HG03108 (cell line): ENCODE results near the gene CLDN25.
"Not testable (repeated sequence)": the region's sequence is repeated elsewhere in the genome, so short reads cannot be mapped to it uniquely, and the experiment has no call there.

ENCODE experiments used
- ATAC-seq: cut with Tn5 transposase; IDR thresholded peaks from one replicate; pipeline ENCODE4 v1.9.1; 2021; ENCODE audit warnings: moderate library complexity; ENCODE audit not compliant: unreplicated experiment

The CLDN25 gene

DNA sequence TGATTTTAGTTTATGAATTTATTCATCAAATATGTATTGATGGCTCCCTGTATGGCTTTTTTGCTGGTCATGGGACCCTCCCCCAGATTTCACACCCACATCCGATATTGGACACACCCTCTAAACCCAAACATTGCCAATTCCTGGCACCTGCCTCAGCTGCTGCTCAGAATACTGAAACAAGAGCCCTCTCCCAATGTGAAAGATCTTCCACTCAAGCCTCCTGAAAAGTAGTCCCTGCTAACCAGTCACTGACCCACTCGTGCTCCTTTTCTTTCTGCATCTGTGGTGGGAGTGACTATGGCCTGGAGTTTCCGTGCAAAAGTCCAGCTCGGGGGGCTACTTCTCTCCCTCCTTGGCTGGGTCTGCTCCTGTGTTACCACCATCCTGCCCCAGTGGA lies at the start of gene CLDN25:
CLDN25 (plus strand) TSS at position 301 of the 400 bp plus-strand sequence; CDS start at position 301, 0 bp downstream.
- ATAC-seq = no peak

DNA sequence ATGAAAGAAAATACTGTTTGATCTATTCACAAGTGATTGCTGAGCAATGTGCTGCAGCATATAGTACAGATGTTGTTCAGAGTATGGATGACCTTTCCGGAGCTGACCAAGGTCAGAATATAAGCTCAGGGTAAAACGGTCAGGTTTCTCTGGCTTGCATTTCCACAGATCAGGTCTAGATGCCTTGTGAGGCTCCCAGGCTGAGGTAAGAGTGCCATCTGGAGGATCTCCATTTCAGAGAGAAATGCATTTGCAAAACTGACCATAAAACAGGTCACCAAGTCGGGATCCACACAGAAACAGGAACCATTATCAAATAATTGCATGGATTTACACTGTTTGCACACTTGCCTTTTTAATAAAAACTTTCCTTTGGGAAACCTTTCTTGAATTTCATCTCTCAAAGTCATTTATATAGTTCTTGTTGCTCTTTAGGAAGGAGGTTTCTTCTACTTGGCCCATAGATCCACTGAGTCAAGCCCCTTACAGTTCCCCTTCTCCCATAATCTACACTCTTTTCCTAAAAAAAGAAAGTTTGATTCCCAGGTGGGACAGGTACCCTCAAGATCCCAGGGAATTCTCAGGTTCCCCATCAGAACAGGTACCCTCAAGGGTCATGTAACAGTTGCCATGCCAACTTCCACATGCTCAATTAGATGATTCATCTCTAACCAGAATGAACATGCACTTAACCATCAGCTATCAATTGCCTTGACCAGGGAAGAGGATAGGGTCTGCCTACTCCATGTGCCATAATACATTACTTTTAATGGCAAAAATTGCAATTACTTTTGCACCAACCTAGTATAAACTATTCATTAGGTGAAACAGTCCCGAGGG lies 48.5 kb upstream of the CLDN25 start:
- no peak for ATAC-seq

DNA sequence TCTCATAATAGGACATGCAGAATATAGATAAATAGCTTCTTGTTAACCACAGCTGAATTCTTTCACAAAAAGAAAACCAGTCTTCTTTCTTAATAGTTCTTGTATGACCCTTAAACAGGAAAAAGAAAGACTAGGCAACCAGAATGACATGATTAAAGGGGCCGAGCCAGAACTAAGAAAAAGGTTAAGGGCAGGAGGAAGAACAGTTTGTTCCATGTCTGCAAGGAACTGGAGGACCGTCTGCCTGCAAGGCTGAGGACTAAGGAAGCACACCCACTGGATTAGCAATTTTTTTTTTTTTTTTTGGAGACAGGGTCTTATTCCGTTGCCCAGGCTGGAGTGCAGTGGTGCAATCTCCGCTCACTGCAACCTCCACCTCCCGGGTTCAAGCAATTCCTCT lies 47.5 kb upstream of the CLDN25 start:
- ATAC-seq = no peak

DNA sequence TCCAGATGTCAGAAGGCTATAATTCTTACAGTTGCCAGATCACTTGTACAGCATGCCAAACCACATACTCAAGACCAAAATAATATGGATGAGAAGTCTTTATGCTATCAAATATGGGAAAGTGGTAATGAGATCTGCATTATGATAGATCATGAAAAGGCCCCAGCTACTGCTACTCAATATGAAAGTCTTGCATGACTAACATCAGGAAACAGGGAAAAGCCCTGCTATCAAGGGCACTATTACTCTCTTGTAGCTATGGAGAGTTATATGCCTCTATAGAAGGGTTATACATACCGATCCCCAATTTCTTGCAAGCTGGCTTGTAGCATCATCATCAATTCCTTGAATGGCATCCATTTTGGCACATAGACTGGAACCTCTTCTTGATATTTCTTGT lies 43.3 kb upstream of the CLDN25 start:
- no peak for ATAC-seq

DNA sequence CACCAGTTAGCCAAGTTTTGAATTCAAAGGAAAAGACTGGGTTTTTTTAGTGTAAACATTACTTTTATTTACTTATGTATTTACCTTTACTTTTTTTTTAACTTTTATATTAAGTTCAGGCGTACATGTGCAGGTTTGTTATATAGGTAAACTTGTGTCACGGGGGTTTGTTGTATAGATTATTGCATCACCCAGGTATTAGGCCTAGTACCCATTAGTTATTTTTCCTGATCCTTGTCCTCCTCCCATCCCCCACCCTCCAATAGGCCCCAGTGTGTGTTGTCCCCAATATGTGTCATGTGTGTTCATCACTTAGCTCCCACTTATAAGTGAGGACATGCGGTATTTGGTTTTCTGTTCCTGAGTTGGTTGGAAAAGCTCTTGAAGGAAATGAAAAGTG lies 26.7 kb upstream of the CLDN25 start:
- ATAC-seq = no peak

DNA sequence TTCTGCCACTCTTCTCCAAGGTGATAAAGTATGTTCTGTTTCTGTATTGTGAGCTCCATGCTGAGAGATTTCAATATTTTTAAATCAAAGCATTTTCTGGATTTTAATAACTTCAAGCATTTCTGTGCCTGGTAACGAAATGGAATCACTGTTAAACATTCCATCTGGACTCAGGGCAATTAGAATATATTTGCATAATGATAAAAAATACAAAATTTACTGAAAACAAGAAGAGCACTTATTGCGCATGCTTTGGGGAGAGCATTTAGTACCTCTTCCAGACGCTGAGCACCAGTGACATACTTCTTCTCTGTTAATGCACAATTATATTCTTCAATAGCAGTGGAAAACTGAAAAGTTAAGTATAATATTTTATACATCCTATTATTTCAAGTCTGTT lies 19.4 kb upstream of the CLDN25 start:
- no peak for ATAC-seq

DNA sequence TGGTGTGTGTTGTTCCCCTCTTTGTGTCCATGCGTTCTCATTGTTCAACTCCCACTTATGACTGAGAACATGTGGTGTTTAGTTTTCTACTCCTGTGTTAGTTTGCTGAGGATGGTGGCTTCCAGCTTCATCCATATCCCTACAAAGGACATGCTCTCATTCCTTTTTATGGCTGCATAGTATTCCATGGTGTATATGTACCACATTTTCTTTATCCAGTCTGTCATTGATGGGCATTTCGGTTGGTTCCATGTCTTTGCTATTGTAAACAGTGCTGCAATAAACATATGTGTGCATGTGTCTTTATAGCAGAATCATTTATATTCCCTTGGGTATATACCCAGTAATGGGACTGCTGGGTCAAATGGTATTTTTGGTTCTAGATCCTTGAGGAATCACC lies 16.6 kb upstream of the CLDN25 start:
- not testable (repeated sequence) for ATAC-seq

DNA sequence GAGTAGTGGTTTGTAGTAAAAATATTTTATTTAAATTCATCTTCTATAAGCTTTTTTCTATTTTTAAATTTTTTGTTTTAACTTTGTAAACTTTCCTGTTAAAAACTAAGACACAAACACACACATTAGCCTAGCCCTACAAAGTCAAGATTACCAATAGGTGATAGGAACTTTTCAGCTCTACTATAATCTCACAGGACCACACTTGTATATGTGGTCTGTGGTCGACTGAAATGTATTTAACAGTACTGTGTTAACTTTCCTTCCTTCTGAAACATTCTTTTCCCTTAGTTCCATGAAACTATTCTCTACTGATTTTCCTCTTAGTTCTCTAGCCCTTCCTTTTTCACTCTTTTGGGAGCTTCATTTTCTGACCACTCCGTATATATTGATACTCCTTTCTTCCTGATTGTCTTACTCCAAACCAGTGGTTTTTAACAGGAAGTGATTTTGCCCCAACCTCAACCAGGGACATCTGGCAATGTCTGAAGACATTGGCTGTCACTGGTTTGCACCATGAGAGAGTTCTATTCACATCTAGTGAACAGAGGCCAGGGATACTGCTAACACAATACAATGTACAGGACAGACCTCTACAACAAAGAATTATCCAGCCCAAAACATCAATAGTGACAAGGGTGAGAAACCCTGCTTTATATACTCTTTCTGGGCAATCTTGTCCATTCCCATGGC lies 14.9 kb upstream of the CLDN25 start:
- ATAC-seq = no peak

DNA sequence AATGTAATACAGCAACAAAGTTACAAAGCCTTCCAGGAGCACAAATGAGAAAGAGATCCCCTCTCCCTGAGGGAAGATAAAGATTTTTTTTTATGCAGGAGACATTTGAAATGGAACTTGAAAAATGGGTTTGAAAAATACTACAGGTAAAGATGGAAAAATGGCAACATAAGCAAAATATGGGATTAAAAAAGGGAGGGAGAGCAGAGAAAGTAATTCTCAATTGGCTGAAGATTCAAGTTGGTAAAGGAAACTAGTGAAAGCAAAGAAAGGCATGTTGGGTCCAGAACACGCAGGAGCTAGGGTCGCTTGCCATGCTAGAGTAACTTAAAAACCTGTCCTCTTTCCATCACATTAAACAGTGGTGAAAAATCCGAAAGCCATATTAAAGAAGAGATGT lies 7.6 kb upstream of the CLDN25 start:
- ATAC-seq = no peak

DNA sequence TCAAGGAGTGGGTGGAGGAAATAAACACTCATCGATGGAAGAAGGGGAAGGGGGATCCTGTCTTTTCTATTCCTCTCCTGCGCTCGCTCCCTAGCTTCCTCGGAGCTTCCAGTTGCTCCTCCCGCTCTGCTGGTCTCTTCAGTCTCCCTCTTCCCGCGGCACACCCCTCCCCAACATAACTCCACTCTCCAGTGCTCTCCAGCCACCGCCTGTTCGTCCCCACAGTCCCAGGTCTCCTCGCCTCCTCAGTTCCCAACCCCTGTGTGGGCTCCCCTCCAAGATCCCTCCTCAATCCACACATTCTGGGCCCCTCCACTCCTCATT lies 6.5 kb upstream of the CLDN25 start:
- ATAC-seq = no peak

DNA sequence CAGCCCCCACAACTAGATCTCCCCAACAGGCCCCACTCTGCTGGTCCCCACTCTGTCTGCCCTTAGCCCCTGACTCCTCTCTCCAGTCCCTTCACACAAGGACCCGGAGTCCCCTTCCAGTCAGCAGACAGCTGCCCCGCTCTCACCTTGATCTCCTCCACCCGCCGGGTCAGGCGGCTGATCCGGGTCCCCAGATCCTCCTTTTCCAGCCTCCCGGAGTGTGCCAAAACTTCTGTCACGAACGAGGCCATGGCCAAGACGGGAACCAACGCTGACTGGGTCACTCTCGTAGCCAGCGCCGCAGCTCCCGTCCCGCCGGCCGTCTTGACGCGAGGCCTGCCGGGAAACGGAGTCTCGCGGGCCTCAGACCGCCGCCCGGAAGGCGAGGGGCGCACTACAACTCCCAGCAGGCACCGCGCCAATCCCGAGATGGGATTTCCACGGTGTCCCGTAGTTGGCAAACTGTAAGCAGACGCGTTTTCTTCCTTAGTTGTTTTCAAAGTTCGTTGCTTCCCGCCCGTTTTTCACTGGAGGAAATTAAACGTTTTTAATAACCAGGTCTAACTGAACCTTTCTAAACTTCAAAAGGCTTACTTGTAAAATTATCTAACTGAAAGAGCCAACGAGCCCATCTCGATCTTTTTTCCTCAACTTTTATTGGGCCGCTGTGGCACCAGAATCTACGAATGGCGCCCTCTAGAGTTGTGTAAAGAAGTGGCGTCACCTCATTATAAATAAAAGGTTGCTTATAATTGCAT lies 6.0 kb upstream of the CLDN25 start, which contains the start of gene ZW10:
ZW10 (minus strand) TSS at position 277 of the 758 bp plus-strand sequence; CDS start at position 251, 26 bp downstream.
- peak; percentile 98 for ATAC-seq

DNA sequence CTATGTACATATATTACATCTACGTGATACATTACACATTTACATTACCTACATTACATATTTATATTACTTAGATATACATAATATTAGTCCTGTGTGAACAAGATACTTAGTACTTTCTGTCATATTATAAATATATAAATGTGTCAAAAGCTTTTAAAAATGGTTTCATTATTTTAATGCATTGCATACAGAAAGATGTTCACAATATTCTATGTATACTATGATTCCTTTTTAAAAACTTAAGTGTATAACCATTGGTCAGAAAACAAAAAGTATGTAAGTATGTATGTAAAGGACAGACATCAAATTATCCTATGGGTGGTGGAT lies 5.5 kb upstream of the CLDN25 start:
- no peak for ATAC-seq

DNA sequence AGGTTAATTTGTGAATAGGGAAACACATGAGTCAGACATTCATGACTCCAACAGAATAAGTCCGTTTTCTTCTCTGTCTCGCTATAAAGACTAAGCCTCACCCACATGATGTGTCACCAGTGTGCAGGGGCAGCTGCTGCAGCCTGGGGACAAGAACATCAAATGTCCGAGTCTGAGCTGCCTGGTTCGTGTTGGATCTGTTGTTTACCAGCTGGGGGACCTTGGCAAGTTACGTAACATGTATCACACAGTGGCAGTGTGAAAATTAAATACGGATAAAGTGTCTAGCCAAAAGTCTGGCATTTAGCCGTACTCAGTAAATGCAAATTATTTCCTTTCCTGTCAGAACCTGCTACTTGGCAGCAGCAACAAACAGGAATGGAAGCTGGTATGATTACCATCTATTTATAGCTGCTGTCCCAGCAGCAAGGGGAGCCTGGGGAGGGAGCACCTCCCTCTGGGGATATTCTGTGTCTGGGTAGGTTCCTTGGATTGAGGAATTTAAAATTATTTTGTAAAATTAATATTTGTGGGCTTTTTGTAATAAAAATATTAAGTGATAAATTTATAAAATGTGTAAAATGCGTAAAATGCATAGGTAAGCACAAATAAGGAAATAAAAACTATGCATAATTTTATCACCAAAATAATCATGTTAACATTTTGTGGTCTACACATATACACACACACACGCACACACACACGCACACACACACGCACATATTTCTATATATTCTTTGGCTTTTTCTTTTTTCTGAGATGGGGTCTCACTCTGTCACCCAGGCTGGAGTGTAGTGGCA lies 1.3 kb upstream of the CLDN25 start:
- no peak for ATAC-seq

DNA sequence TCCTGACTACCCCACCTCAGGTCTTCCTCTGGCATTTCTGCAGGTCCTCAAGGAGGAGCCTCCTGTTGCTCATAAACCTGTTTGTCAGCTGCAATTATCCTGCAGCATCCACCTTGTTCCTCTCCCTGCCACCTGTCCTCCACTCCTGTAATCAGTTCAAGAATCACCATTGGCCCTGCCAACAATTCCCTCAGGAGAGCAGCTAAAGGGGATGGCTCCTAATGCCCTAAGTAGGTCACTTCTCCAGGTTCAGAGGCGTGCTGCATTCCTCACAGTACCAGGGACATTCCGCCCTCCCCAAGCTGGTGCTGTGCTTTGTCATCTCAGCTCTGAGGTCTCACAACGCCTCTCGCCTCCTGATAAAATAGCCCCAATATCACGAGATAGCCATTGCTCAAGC lies 2.1 kb downstream of the CLDN25 start:
- no peak for ATAC-seq

DNA sequence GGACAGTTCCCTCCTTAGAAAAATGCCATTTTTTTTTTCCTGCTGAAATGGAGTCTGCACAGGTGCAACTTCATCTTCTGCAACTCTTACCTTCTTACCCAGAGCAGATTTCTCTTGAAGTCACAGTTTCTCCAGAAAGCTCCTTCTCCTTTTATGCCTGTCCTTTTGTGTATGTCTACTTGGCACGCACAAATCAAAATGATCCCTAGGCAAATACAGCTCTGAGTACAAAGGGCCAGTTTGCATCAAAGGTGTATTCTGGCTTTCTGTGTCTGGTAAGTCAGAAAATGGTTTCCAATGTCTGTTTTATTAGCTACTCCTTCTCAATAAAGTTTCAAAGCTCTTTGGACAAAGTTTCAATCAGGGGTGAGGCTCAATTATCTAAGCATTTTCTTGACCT lies 2.5 kb downstream of the CLDN25 start:
- ATAC-seq = no peak

DNA sequence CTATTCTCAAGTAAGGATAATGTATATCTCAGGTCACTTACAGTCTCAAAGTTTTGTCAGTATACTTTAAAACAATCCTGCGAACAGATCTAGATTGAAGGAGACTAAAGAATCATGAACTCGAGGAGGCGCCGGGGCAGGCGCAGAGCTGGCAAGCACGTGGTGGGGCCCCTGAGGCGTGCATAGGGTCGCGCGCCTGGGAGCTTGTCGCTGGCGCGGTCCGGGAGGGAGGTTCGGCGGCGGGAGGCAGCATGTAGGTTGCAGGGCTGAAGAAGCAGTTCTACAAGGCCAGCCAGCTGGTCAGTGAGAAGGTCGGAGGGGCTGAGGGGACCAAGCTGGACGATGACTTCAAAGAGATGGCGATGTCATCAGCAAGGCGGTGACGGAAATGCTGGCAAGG lies 9.4 kb downstream of the CLDN25 start:
- ATAC-seq = not testable (repeated sequence)

DNA sequence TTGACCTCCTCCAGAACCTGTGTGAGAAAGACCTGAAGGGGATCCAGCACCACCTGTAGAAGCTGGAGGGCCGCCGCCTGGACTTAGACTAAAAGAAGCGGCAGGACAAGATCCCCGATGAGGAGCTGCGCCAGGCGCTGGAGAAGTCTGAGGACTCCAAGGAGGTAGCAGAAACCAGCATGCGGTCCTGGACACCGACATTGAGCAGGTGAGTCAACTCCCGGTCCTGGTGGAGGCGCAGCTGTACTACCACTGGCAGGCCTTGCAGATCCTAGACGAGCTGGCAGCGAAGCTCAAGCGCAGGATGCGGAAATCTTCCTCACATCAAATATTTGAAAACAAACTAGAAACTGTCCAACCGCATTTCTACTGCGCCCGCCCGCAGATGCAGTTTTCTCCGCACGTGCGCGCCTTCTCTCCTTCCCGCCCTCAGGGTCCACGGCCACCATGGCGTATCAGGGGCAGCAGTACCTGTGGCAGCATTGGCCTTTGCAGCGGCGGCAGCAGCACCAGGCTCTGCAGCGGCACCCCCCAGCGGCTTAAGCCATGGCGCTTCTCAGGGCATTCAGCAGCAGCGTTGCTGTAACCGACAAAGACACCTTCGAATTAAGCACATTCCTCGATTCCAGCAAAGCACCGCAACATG lies 10.2 kb downstream of the CLDN25 start:
- ATAC-seq = no peak

DNA sequence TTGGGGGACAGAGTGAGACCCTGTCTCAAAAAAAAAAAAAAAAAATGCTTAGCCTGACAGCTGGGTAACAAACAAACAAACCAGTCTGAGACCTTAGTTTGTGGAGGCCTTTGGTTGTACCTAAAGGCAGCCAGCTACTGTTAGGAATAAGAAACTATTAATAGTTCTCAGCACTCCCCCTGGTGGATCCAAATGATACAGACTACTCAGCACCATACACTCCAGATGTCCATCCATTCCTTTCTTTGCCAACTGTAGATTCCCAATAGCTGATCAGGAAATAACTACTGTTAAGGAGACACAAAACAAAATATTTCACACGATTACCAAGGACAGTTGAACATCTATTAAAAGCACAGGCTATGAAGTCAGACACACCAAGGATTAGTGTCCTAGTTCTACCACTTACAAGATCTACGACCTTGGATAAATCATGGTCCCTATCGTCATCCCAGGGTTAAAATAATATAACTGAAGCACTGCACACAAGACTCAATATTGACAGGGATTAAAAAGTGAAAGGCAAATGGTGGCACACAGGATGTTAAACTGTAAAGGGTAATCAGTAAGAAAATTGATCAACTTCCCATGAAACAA lies 17.2 kb downstream of the CLDN25 start:
- no peak for ATAC-seq

DNA sequence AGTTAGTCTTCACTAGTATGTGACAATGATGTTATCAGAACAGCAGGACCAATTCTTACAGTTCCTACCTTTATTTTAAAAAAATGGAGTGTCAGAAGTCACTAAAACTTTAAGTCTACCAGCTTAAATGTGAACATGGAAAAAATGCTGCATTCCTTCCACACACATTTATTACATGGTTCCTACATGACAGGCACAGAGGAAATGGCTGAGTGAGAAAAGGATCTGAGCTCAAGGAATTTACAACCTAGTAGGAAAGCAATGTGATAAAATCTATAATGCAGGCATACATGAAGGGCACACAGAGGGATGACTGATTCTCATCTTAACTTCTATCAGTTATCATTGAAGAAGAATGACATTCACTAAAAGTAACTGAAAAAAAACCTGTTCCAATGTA lies 23.0 kb downstream of the CLDN25 start:
- ATAC-seq = no peak

DNA sequence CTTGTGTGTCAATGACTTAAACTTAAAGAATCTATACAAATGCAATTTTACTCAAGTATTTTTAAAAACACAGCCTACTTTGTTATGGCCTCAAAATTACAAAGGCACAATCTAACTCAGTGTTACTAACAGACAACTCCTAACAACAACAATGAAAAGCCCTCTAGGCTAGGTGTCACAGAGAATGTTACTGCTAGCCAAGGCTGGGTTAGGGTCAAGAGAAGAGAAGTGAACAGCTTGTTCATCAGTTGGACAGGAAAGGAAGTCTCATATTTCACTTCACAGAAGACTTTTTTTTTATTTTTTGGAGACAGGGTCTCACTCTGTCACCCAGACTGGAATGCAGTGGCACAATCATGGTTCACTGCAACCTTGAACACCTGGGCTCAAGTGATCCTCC lies 26.0 kb downstream of the CLDN25 start:
- no peak for ATAC-seq
